Effector CD4-positive, alpha-beta T cell (primary cell): Measurements from ENCODE around the gene CEP95.

Source experiments
- DNase-seq: peaks from one replicate; pipeline ENCODE4 v3.0.0-alpha.2; 2020

CEP95 gene

GRCh38 chr17:64527914-64528313 is 21.1 kb downstream of the CEP95 start:
- DNase-seq, result no peak

GRCh38 chr17:64529221-64529620 is 22.4 kb downstream of the CEP95 start:
- no peak for DNase-seq

DNA sequence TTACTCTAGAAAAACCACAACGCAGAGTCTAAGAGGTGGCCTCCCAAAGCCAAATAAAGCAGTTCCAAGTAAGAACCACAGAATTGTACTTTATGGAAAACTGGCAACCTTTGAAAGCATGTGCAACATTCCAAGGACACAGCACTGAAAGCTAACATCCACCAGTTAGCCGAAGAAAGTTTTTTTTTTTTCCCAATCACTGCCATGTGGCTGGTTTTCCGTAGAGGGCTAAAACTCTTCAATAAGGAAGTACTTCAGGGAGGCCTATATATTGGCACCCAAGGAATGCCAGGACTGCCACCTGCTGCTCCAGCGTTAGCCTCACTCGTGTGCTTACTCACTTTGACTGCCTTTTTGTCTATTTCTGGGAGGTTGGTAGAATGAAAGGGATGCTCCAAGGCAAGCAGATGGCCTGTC is 25.2 kb downstream of the CEP95 start:
- no peak for DNase-seq

DNA sequence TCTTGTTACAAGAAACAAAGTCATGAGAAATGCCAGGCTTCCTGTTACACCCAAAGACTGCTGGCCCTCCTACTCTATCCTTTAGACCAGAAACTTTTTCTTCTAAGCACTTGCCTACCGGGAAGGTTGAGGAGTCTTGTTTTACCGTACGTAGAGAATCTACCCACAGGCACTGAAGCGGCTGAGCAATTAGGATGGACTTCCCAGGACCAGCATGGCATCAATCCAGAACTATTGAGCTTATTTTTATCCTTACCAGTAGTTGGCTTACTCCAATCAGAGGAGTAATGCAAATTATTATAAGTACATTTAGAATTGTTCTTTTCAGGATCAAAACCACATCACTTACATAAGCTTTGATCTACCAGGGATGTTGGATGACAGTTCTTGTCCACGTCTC is 25.6 kb downstream of the CEP95 start:
- no peak for DNase-seq

- DNase-seq, result no peak
Observed at GRCh38 chr17:64533784-64534183, 27.0 kb downstream of the CEP95 start.

DNA sequence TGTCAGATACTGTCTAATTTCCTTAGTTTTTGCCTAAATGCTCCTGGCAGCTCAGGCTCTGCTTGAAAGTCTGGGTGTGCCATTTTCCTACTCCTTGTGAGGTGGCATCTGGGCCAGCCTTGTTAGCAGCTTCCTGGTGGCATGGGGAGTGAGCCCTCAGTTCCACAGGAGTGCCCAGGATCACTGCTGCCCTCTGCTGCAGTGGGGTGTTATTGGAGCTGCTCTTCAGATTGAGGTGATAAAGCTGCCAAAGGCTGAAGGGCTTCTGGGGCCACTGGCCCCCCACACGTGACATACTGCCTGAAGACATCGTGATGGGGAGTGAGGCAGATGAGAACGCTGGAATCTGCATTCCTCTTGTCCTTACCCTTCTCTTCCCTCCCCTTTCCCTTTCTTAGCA is 27.4 kb downstream of the CEP95 start:
- no peak for DNase-seq

GRCh38 chr17:64535357-64535756 is 28.6 kb downstream of the CEP95 start:
- no peak for DNase-seq

- DNase-seq, result no peak
Observed at GRCh38 chr17:64536913-64537312, 30.1 kb downstream of the CEP95 start.

GRCh38 chr17:64537488-64537887 is 30.7 kb downstream of the CEP95 start:
- no peak for DNase-seq

- no peak for DNase-seq
Observed at GRCh38 chr17:64538508-64539130, 31.8 kb downstream of the CEP95 start.

- DNase-seq, result no peak
Observed at GRCh38 chr17:64540118-64540776, 33.5 kb downstream of the CEP95 start.

DNA sequence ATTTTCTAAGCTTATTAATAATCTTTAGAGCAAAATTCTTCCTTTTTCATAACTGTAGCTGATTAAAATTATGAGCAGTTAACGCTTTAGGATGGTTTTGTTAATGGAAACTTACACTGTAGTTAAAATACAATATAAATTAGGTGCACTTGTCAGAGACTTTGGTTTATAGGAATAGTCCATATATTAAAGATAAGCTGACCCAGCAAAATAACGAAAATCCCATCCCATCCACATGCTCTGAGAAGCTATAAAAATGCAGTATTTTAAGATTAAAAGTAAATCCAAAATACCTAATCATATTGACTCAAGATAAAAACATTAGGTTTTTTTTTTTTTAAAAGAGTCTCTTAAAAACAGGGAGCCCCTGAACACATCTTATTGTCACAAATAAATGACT is 38.0 kb downstream of the CEP95 start:
- DNase-seq, result no peak

- no peak for DNase-seq
Observed at GRCh38 chr17:64546716-64547115, 39.9 kb downstream of the CEP95 start.

GRCh38 chr17:64547319-64547718 is 40.5 kb downstream of the CEP95 start:
- no peak for DNase-seq

DNA sequence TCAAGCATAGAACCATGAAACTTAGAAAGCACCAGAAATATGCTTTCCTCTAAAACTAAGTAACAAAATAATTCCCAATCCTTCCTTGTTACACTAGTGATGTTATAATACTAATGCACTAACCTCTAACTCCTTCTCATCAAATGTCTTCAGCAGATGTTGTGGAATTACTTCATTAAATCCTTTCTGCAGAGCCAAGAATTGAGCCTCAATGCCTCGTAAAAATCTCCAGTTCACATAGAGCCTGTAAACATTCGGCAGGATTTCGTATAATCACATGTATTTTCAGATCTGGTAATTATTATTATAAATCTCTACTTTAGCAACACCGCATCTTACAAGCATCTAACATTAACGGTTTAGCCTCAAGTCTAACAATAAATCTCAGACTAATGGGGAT is 44.7 kb downstream of the CEP95 start:
- DNase-seq, result no peak

DNA sequence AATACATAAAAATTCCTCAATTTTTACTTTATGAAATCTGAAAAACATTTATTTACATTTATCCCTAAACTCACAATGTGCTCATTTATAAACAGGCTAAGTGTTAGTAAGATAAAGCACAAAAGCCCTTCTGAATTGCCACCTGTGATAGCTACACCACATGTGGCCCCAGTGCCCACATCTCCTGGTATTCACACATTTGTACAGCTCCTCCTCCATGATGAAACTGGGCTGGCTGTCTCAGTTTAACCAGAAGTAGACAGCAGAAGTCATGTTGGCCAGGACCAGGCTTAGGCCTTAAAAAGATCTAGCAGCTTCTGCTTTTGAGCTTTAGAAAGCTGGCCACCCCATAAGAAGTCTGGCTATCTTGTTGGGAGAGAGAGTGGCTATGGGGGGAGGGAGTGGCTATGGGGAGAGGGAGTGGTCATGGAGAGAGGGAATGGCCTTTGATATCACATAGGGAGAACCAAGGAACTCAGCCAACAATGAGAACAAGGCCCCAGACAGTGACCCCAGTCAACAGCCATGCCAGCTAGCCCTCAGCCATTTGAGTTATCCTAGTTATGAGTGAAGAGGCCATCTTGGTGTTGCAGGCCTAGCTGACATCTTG is 47.4 kb downstream of the CEP95 start:
- no peak for DNase-seq

GRCh38 chr17:64555281-64555680 is 48.5 kb downstream of the CEP95 start:
- DNase-seq, result no peak

DNA sequence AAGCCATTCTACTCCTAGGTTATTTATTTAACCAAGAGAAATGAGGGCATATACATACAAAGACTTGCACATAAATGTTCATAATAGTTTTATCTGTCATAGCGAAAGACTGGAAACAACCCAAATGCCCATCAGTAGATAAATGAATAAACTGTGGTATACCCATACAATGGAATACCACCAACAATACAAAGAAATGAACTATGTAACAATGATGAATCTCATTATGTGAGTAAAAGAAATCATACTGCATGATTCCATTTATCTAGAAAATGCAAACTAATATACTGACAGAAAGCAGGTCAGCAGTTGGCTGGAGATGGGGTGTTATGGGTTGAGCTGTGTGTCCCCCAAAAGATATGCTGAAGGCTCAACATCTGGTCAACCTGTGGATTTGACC is 57.3 kb downstream of the CEP95 start:
- no peak for DNase-seq

GRCh38 chr17:64565563-64565962 is 58.8 kb downstream of the CEP95 start:
- DNase-seq, result no peak

GRCh38 chr17:64571746-64572145 is 65.0 kb downstream of the CEP95 start:
- no peak for DNase-seq

GRCh38 chr17:64572682-64573154 is 65.9 kb downstream of the CEP95 start:
- DNase-seq, result no peak

DNA sequence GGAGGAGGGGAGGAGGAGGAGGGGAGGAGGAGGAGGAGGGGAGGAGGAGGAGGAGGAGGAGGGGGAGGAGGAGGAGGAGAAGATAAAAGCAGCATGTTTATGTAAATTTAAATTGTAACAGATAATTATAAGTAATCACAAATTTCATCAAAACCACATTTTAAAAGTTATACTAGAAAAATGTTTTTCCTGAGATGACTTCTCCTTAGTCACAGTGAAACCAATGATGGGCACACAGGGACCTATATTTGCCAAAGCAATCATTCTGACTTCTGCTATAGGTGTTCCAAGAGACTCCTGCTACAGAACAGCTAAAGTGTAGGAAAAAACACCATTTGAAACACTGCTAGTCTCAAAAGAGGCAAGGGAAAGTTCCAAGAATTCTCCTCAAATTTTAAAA is 66.4 kb downstream of the CEP95 start:
- no peak for DNase-seq

DNA sequence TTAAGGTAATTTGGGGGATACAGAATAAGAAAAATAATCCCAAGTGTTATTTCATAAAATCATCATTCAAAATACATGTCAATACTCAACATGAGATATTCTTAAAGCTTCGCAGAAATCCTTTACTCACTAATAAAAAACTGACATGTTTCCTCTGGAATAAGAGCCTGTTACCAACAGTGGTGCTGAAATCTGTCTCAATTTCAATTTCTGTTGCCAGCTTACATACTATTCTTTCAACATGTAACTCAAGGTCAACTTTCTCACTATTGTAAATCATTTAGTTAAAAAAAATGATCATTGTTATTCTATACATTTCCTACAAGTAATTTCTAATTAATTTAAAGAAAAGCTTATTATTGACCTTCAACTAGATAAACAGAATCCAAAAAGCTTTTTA is 67.9 kb downstream of the CEP95 start:
- DNase-seq, result no peak

- DNase-seq, result no peak
Observed at GRCh38 chr17:64575431-64575830, 68.7 kb downstream of the CEP95 start.
